ENCODE results near the gene ZNF382. TPM values are rescaled to one million over a fixed set of nuclear protein-coding genes. Genes with fewer than 3 reads are reported as not detected.

The ZNF382 gene
- total RNA-seq, 3 donors from 2014 or later (not counting 1 experiment from before 2014, with no cell fraction given), result 3.2 to 8.1 (median 4.2) TPM

GRCh38 chr19:36605877-36606478 lies 865 bp downstream of the ZNF382 start:
- Histone ChIP-seq H3K27me3 (ENCODE audit: control insufficient read depth, insufficient read depth, low read length) (no peaks in the 10 kb centered on the region), H3K4me3 (ENCODE audit: low read length) (peak overlapping the region; percentile 78), H3K36me3 (ENCODE audit: control insufficient read depth, insufficient read depth, low read length) (peaks cover 4% of the 10 kb centered on the region), H3K4me1 (ENCODE audit: control insufficient read depth, insufficient read depth, low read length) (peaks cover 20% of the 10 kb centered on the region), H3K9me3 (ENCODE audit: control insufficient read depth, insufficient read depth, low read length) (no peaks in the 10 kb centered on the region), H3K27ac (ENCODE audit: low read length) (peak overlapping the region; percentile 90)
- Mint-ChIP-seq H3K9me3 (peaks cover 0 to 4% of the 10 kb centered on the region in 2 donors), H3K4me3 (peak overlapping the region; percentile 81), H3K36me3 (no peaks in the 10 kb centered on the region), H3K4me1 (peaks cover 20 to 28% of the 10 kb centered on the region in 2 donors), H3K27me3 (ENCODE audit: low read depth in 2 of 2) (no peaks in the 10 kb centered on the region), H3K27ac (peak overlapping the region; percentile 80 to 89)
- ATAC-seq, result peak; percentile 71 to 85 (median 79)
- 0% methylated on average over 1 of the region's 1 CpG for WGBS (ENCODE audit: insufficient coverage)
- peak in 1 of 2 donors; percentile 5 for DNase-seq
- no peak for TF ChIP-seq CTCF (IDR thresholded peaks at IDR 0.05)
- intact Hi-C loops (cut with micrococcal nuclease), result loop anchor here (1.0 to 5.0 kb wide), 7 partner anchors 33 to 861 kb away; partner anchors contain the start of genes ZNF146, ZNF260, ZNF461 and ZNF529

- ATAC-seq (no peak), DNase-seq (no peak)
- intact Hi-C loops (cut with micrococcal nuclease), result no loop called here
- WGBS (ENCODE audit: insufficient coverage), result 92% methylated on average over 2 of the region's 5 CpGs
- Histone ChIP-seq H3K27me3 (ENCODE audit: control insufficient read depth, insufficient read depth, low read length) (no peaks in the 10 kb centered on the region), H3K4me1 (ENCODE audit: control insufficient read depth, insufficient read depth, low read length) (no peaks in the 10 kb centered on the region), H3K9me3 (ENCODE audit: control insufficient read depth, insufficient read depth, low read length) (peaks cover 67% of the 10 kb centered on the region), H3K27ac (ENCODE audit: low read length) (no peak overlapping the region), H3K36me3 (ENCODE audit: control insufficient read depth, insufficient read depth, low read length) (no peaks in the 10 kb centered on the region), H3K4me3 (ENCODE audit: low read length) (no peak overlapping the region)
- no peaks in the 10 kb centered on the region for H3K27me3 Mint-ChIP-seq (ENCODE audit: low read depth in 2 of 2)
- H3K4me3 Mint-ChIP-seq, result no peak overlapping the region
- no peaks in the 10 kb centered on the region for H3K4me1 Mint-ChIP-seq
- no peak overlapping the region for H3K27ac Mint-ChIP-seq
- no peak for TF ChIP-seq CTCF (IDR thresholded peaks at IDR 0.05)
- peaks cover 46% of the 10 kb centered on the region for H3K36me3 Mint-ChIP-seq
- H3K9me3 Mint-ChIP-seq, result peaks cover 12 to 29% of the 10 kb centered on the region in 2 donors
These were observed 21.9 kb downstream of the ZNF382 start for GRCh38 chr19:36627057-36627456.

GRCh38 chr19:36635342-36635741 lies 30.2 kb downstream of the ZNF382 start:
- peaks cover 15 to 38% of the 10 kb centered on the region in 2 donors for H3K9me3 Mint-ChIP-seq
- Histone ChIP-seq H3K27ac (ENCODE audit: low read length) (no peak overlapping the region), H3K4me1 (ENCODE audit: control insufficient read depth, insufficient read depth, low read length) (no peaks in the 10 kb centered on the region), H3K9me3 (ENCODE audit: control insufficient read depth, insufficient read depth, low read length) (peaks cover 77% of the 10 kb centered on the region), H3K27me3 (ENCODE audit: control insufficient read depth, insufficient read depth, low read length) (no peaks in the 10 kb centered on the region), H3K36me3 (ENCODE audit: control insufficient read depth, insufficient read depth, low read length) (peaks cover 12% of the 10 kb centered on the region), H3K4me3 (ENCODE audit: low read length) (no peak overlapping the region)
- WGBS (ENCODE audit: insufficient coverage), result 99% methylated on average over 2 of the region's 2 CpGs
- ATAC-seq (no peak), DNase-seq (no peak)
- no peak overlapping the region for H3K4me3 Mint-ChIP-seq
- TF ChIP-seq CTCF (IDR thresholded peaks at IDR 0.05), result no peak
- H3K4me1 Mint-ChIP-seq, result no peaks in the 10 kb centered on the region
- H3K36me3 Mint-ChIP-seq, result peaks cover 78% of the 10 kb centered on the region
- no peak overlapping the region for H3K27ac Mint-ChIP-seq
- no peaks in the 10 kb centered on the region for H3K27me3 Mint-ChIP-seq (ENCODE audit: low read depth in 2 of 2)
- intact Hi-C loops (cut with micrococcal nuclease), result no loop called here

Measured in natural killer cell (primary cell).